ENCODE data around the gene MRPL53.
A peak's percentile ranks its signal among the peaks of the same experiment; 100 is the strongest.
"Not testable (repeated sequence)": the region's sequence is repeated elsewhere in the genome, so short reads cannot be mapped to it uniquely, and the experiment has no call there.

DNA sequence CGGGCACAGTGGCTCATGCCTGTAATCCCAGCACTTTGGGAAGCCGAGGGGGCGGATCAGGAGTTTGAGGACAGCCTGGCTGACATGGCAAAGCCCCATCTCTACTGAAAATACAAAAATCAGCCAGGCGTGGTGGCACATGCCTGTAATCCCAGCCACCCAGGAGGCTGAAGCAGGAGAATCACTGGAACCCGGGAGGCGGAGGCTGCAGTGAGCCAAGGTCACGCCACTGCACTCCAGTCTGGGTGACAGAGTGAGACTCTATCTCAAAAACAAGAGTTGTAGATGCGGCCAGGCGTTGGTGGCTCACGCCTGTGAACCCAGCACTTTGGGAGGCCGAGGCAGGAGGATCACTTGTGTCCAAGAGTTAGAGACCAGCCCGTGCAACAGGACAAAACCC is 1.7 kb downstream of the MRPL53 start:
- TF ChIP-seq, protein P1, sequence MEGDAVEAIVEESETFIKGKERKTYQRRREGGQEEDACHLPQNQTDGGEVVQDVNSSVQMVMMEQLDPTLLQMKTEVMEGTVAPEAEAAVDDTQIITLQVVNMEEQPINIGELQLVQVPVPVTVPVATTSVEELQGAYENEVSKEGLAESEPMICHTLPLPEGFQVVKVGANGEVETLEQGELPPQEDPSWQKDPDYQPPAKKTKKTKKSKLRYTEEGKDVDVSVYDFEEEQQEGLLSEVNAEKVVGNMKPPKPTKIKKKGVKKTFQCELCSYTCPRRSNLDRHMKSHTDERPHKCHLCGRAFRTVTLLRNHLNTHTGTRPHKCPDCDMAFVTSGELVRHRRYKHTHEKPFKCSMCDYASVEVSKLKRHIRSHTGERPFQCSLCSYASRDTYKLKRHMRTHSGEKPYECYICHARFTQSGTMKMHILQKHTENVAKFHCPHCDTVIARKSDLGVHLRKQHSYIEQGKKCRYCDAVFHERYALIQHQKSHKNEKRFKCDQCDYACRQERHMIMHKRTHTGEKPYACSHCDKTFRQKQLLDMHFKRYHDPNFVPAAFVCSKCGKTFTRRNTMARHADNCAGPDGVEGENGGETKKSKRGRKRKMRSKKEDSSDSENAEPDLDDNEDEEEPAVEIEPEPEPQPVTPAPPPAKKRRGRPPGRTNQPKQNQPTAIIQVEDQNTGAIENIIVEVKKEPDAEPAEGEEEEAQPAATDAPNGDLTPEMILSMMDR (IDR thresholded peaks at IDR 0.05) = not testable (repeated sequence)
- TF ChIP-seq POLR2A (IDR thresholded peaks at IDR 0.05) = peak in 1 of 3 donors; percentile 6

Data from body of pancreas (tissue), 4 donors.